ENCODE results near the gene LHX6.

- TF ChIP-seq POLR2A (IDR thresholded peaks at IDR 0.05) (no peak), CTCF (IDR thresholded peaks at IDR 0.05) (no peak)
These were observed 30.9 kb downstream of the LHX6 start for GRCh38 chr9:122197882-122198281.
